ENCODE results near the gene CDK1.
"Not testable (repeated sequence)": the region's sequence is repeated elsewhere in the genome, so short reads cannot be mapped to it uniquely, and the experiment has no call there.

The CDK1 gene

DNA sequence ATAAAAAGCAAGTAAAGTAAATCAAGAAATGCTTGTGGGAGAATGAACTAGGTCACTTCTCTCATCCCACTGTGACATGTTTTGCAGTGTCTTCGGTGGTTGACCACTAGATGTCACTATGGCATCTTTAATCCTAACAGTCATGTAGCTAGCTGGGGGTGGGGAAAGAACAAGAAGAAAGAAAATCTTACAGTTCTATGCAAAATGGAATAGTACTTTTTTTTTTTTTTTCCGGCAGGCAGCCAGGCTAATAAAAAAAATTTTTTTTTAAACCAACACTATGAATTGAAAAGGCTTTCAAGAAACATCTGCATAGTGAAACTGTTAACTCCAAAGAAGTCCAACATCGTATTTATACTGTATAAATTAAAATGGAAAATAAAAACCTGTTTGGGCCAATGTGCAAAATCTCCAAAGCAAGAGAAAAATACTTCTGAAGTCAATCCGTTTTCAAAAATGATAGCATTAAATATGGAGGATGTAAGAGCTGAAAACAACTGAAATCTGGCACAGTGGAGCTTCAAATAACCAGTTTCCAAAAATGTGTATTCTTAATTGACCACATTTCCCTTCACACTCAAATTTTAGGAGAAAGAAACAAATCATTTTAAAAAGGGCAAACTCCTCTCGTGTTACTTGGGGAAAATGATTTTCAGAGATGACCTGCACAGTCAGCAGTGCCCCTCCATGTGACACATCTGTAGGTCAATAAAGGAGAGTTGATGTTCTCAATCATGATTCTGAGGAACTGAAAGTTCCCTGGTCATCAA, 38.5 kb downstream of the CDK1 start:
- DNase-seq (ENCODE audit: low read depth in 2 of 2), result no peak

- DNase-seq (ENCODE audit: low read depth in 2 of 2), result no peak
Measured at GRCh38 chr10:60817398-60817805, 39.1 kb downstream of the CDK1 start.

GRCh38 chr10:60818134-60818770, 40.0 kb downstream of the CDK1 start:
- DNase-seq (ENCODE audit: low read depth in 2 of 2), result no peak

GRCh38 chr10:60819271-60819670, 41.0 kb downstream of the CDK1 start:
- no peak for DNase-seq (ENCODE audit: low read depth in 2 of 2)

- no peak for DNase-seq (ENCODE audit: low read depth in 2 of 2)
Measured at GRCh38 chr10:60820093-60820754, 41.9 kb downstream of the CDK1 start.

- no peak for DNase-seq (ENCODE audit: low read depth in 2 of 2)
Measured at GRCh38 chr10:60821656-60822055, 43.4 kb downstream of the CDK1 start.

DNA sequence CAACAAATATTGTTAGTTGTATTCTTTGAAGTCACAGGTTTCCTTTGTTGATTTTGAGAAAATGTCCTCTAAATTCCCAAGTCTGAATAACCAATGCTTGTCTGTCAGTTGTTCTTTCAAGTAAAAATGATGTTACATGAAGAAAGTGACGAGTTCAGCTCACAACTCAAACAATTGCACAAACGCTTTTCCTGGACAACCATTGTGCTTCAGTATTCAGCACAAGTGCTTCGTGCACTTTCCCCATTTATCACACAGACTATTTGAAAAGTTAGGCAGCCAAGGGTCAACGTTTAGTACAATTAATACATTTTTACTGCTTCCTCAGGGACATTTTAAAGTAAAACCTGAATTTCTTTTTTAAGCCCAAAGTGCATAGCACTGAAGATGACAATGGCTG, 44.5 kb downstream of the CDK1 start:
- no peak for DNase-seq (ENCODE audit: low read depth in 2 of 2)

- DNase-seq (ENCODE audit: low read depth in 2 of 2), result no peak
Measured at GRCh38 chr10:60823324-60823723, 45.0 kb downstream of the CDK1 start.

DNA sequence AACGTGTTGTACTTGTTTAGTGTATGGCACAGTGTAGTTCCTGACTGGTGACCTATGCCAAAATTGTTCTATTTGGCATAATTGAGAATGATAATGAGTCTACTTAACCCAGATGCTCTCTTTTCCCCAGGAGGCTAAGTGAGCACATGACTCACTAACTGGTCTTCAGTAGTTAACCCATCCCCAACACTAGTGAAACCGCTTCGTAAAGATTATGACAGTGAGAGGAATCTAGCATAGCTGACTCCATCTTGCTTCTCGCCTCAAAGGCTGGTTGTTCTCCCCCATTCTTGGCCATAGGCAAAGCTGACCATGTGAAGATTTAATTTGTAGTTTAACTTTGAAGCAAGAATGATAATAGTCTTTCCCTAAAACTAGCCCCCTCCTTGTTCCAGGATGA, 47.2 kb downstream of the CDK1 start:
- no peak for DNase-seq (ENCODE audit: low read depth in 2 of 2)

- DNase-seq (ENCODE audit: low read depth in 2 of 2), result no peak
Measured at GRCh38 chr10:60827791-60828488, 49.7 kb downstream of the CDK1 start.

DNA sequence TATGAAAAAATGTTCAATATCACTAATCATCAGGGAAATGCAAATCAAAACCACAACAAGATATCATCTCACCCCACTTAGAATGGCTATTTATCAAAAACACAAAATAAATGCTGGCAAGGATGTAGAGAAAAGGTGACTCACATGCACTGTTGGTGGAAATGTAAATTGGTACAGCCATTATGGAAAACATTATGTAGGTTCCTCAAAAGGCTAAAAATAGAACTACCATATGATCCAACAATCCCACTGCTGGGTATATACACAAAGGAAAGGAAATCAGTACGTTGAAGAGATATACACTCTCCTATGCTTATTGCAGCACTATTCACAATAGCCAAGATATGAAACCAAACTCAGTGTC, 50.2 kb downstream of the CDK1 start:
- DNase-seq (ENCODE audit: low read depth in 2 of 2), result no peak

DNA sequence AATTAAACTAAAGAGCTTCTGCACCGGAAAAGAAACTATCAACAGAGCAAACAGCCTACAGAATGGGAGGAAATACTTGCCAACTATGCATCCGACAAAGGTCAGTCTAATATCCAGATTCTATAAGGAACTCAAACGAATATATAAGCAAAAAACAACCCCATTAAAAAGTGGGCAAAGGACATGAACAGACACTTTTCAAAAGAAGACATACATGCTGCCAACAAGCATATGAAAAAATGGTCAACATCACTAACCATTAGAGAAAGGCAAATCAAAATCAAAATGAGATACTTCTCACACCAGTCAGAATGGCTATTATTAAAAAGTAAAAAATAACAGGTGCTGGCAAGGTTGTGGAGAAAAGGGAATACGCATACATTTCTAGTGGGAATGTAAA, 53.9 kb downstream of the CDK1 start:
- DNase-seq (ENCODE audit: low read depth in 2 of 2), result not testable (repeated sequence)

- DNase-seq (ENCODE audit: low read depth in 2 of 2), result no peak
Measured at GRCh38 chr10:60834401-60834800, 56.1 kb downstream of the CDK1 start.

DNA sequence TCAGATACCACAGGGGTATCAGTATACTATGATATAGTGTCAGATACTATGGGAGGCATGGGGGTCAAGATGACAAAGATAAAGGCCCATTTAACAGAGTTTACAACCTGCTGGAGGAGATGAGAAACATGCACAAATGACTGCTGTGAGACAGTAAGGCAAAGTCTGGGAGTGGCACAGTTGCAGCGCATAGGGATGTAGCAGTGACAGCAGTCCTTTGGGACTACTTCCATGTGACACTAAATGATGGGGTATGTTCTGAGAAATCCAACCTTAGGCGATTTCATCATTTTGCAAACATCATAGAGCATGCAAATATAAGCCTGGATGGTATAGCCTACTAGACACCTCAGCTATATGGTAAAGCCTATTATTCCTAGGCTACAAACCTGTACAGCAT, 56.8 kb downstream of the CDK1 start:
- DNase-seq (ENCODE audit: low read depth in 2 of 2), result no peak

DNA sequence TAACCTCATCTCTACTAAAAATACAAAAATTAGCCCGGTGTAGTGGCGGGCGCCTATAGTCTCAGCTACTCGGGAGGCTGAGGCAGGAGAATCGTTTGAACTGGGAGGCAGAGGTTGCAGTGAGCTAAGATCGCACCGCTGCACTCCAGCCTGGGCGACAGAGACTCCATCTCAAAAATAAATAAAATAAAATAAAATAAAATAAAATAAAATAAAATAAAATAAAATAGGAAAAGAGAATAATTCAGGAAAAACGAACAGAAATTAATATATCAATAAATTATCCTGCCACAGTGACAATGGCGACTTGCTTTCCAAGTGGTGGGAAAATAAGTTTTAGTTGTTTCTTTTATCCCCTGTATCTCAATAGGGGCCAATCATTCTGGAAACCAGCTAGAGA, 62.9 kb downstream of the CDK1 start:
- not testable (repeated sequence) for DNase-seq (ENCODE audit: low read depth in 2 of 2)

DNA sequence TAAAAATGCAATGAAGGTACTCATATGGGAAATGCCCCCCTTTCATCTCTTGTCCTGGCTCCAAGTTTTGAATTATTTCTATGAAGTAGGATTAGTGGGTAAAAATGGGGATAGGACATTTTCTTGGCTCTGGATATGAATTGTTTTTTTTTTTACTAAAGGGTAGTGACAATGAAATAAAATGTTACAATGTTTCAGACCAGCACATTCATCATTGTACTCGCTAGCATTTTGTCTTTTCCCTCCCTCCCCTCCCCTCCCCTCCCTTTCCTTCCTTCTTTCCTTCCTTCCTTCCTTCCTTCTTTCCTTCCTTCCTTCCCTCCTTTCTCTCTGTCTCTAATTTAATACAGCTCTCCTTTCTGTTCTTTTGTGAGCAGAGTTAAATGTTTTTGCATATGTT, 64.4 kb downstream of the CDK1 start:
- no peak for DNase-seq (ENCODE audit: low read depth in 2 of 2)

Measured in stimulated activated CD4-positive, alpha-beta T cell treated with anti-CD3 and anti-CD28 coated beads, Interleukin-1b, Interleukin-23, amount 100 ng/mL, for 1 hour (primary cell).